H1 (cell line): Measurements from ENCODE around the gene GPR12. TPM values are rescaled to one million over a fixed set of nuclear protein-coding genes. Genes with fewer than 3 reads are reported as not detected.
A peak's percentile ranks its signal among the peaks of the same experiment; 100 is the strongest.

Experiments used
- CTCF ChIA-PET: fragments of 300-600 bp; sonication (Branson Sonifier 250); formaldehyde crosslinking; loops from one replicate; lab custom pipeline; 2021; ENCODE audit not compliant: partially characterized antibody; lab: Charles Lee
- POLR2A ChIA-PET: fragments of 300-600 bp; sonication (Branson Sonifier 250); formaldehyde crosslinking; loops from one replicate; lab custom pipeline; 2021; ENCODE audit warnings: inconsistent platforms; ENCODE audit not compliant: partially characterized antibody; lab: Charles Lee
- DNase-seq, 2 experiments: peaks; one replicate each; pipeline versions ENCODE4 v3.0.0 to v3.0.0-alpha.2; 2010 to 2022; ENCODE audit warnings: low spot score in 2 of 2, low read depth in 1 of 2, mixed read lengths in 1 of 2
- FAIRE-seq: peaks from 2 replicates; lab custom pipeline; 2011; peaks lifted over from hg19 to GRCh38; lab: Jason Lieb, UNC
- H2AFZ ChIP-seq: 2 replicates; pipeline ENCODE4 v1.8.1; 2012; ENCODE audit warnings: low read length, inconsistent platforms
- H2AK5ac ChIP-seq: 2 replicates; pipeline ENCODE4 v1.6.1; 2013; ENCODE audit warnings: low read depth, low read length
- H2BK120ac ChIP-seq: replicated peaks from 2 replicates; pipeline ENCODE3; 2013; ENCODE audit warnings: low read depth, low read length, inconsistent platforms
- H2BK12ac ChIP-seq: 2 replicates; pipeline ENCODE4 v1.6.1; 2013; ENCODE audit warnings: low read depth, low read length
- H2BK15ac ChIP-seq: 2 replicates; pipeline ENCODE4 v1.6.1; 2013; ENCODE audit warnings: low read length
- H2BK20ac ChIP-seq: 2 replicates; pipeline ENCODE4 v1.6.1; 2013; ENCODE audit warnings: low read length
- H2BK5ac ChIP-seq: 2 replicates; pipeline ENCODE4 v1.6.1; 2013; ENCODE audit warnings: low read depth, low read length
- H3K14ac ChIP-seq: 2 replicates; pipeline ENCODE4 v1.6.1; 2013; ENCODE audit warnings: inconsistent platforms; ENCODE audit not compliant: insufficient read length
- H3K18ac ChIP-seq: 2 replicates; pipeline ENCODE4 v1.6.1; 2013; ENCODE audit warnings: low read length; ENCODE audit errors: extremely low read depth
- H3K23ac ChIP-seq: 2 replicates; pipeline ENCODE4 v1.6.1; 2013; ENCODE audit warnings: inconsistent platforms; ENCODE audit not compliant: insufficient read length
- H3K23me2 ChIP-seq: 2 replicates; pipeline ENCODE4 v1.6.1; 2013; ENCODE audit warnings: low read depth, low read length
- H3K27ac ChIP-seq: 2 replicates; pipeline ENCODE4 v1.6.1; 2011; ENCODE audit warnings: low read depth, low read length, inconsistent platforms
- H3K27me3 ChIP-seq, 4 experiments: replicated peaks in 1 of 4; 1 replicate in 1 of 4; 2 replicates in 3 of 4; pipeline versions ENCODE4 v1.6.1 to v1.8.1; 2011 to 2013; ENCODE audit warnings: low read length in 3 of 4, mild to moderate bottlenecking in 3 of 4, inconsistent platforms in 2 of 4, mixed read lengths in 2 of 4, moderate library complexity in 1 of 4; ENCODE audit not compliant: control insufficient read depth in 3 of 4, insufficient read depth in 3 of 4; ENCODE audit errors: extremely low read depth in 1 of 4
- H3K36me3 ChIP-seq, 4 experiments: 2 replicates each; pipeline versions ENCODE4 v1.6.1 to v1.8.1; 2011 to 2013; ENCODE audit warnings: mild to moderate bottlenecking in 4 of 4, low read length in 3 of 4, moderate library complexity in 2 of 4, control low read depth in 1 of 4, inconsistent platforms in 1 of 4; ENCODE audit not compliant: insufficient read depth in 4 of 4, control insufficient read depth in 2 of 4
- H3K4ac ChIP-seq: replicated peaks from 2 replicates; pipeline ENCODE3; 2013; ENCODE audit warnings: low read length, low read depth, mixed read lengths, inconsistent platforms; ENCODE audit not compliant: insufficient read length
- H3K4me1 ChIP-seq, 4 experiments: replicated peaks in 1 of 4; 1 replicate in 1 of 4; 2 replicates in 3 of 4; pipeline versions ENCODE4 v1.6.1 to v1.8.1; 2011 to 2013; ENCODE audit warnings: low read length in 3 of 4, inconsistent platforms in 2 of 4, mixed read lengths in 1 of 4; ENCODE audit not compliant: insufficient read depth in 4 of 4, control insufficient read depth in 3 of 4
- H3K4me2 ChIP-seq, 2 experiments: 2 replicates each; pipeline versions ENCODE4 v1.6.1 to v1.8.1; 2011 to 2013; ENCODE audit warnings: low read depth in 2 of 2, low read length in 2 of 2, control low read depth in 1 of 2, inconsistent platforms in 1 of 2, mild to moderate bottlenecking in 1 of 2; ENCODE audit not compliant: insufficient read depth in 1 of 2
- H3K4me3 ChIP-seq, 4 experiments: fragments of 200-600, 300-600 bp in 1 of 4; sonication (generic), shearing (Covaris generic), sonication (Bioruptor Twin) in 1 of 4; 2 replicates each; pipeline versions ENCODE4 v1.5.1 to v1.8.1; 2011 to 2016; ENCODE audit warnings: low read length in 4 of 4, low read depth in 3 of 4, control low read depth in 2 of 4, inconsistent platforms in 2 of 4, mild to moderate bottlenecking in 2 of 4, mixed read lengths in 1 of 4, moderate library complexity in 1 of 4; ENCODE audit not compliant: insufficient read depth in 2 of 4; ENCODE audit errors: extremely low read depth in 1 of 4
- H3K56ac ChIP-seq: replicated peaks from 2 replicates; pipeline ENCODE3; 2013; ENCODE audit warnings: low read depth, mild to moderate bottlenecking, mixed read lengths, low read length, inconsistent platforms; ENCODE audit not compliant: insufficient read length
- H3K79me1 ChIP-seq: 2 replicates; pipeline ENCODE4 v1.6.1; 2013; ENCODE audit warnings: low read depth, low read length, control low read depth
- H3K79me2 ChIP-seq, 2 experiments: 2 replicates each; pipeline versions ENCODE4 v1.6.1 to v1.8.1; 2012 to 2013; ENCODE audit warnings: low read length in 2 of 2, mild to moderate bottlenecking in 2 of 2, inconsistent platforms in 1 of 2; ENCODE audit not compliant: insufficient read depth in 2 of 2, control insufficient read depth in 1 of 2
- H3K9ac ChIP-seq, 4 experiments: replicated peaks in 1 of 4; 1 replicate in 1 of 4; 2 replicates in 3 of 4; pipeline versions ENCODE4 v1.6.1 to v1.8.1; 2011 to 2013; ENCODE audit warnings: low read depth in 3 of 4, low read length in 3 of 4, control low read depth in 2 of 4, mild to moderate bottlenecking in 2 of 4, moderate library complexity in 2 of 4, inconsistent platforms in 1 of 4; ENCODE audit errors: extremely low read depth in 1 of 4
- H3K9me3 ChIP-seq, 2 experiments: 2 replicates each; pipeline versions ENCODE4 v1.6.1 to v1.8.1; 2012 to 2013; ENCODE audit warnings: mild to moderate bottlenecking in 2 of 2, moderate library complexity in 2 of 2, control low read depth in 1 of 2, inconsistent platforms in 1 of 2, low read depth in 1 of 2, low read length in 1 of 2, mixed read lengths in 1 of 2; ENCODE audit not compliant: insufficient read depth in 2 of 2
- H4K20me1 ChIP-seq, 2 experiments: replicated peaks in 1 of 2; 2 replicates each; pipeline versions ENCODE3 to v1.8.1; 2011 to 2013; ENCODE audit warnings: inconsistent platforms in 2 of 2, low read length in 2 of 2, mild to moderate bottlenecking in 1 of 2; ENCODE audit not compliant: insufficient read depth in 2 of 2, control insufficient read depth in 1 of 2
- H4K5ac ChIP-seq: 2 replicates; pipeline ENCODE4 v1.6.1; 2013; ENCODE audit warnings: low read length, low read depth, mixed read lengths, inconsistent platforms; ENCODE audit not compliant: insufficient read length
- H4K8ac ChIP-seq: 2 replicates; pipeline ENCODE4 v1.8.0; 2013; ENCODE audit warnings: mild to moderate bottlenecking, moderate library complexity, low read length, inconsistent platforms; ENCODE audit not compliant: insufficient read depth; ENCODE audit errors: extremely low read depth
- H4K91ac ChIP-seq: replicated peaks from 2 replicates; pipeline ENCODE3; 2013; ENCODE audit warnings: low read length, mixed read lengths, inconsistent platforms; ENCODE audit not compliant: insufficient read length
- CBX8 ChIP-seq: fragments of 300-800, 300-1000 bp; sonication (generic); IDR thresholded peaks from 2 replicates; pipeline ENCODE4 v1.7.1; 2016; ENCODE audit warnings: low read depth, low read length, borderline replicate concordance
- CREB1 ChIP-seq: IDR thresholded peaks from 2 replicates; pipeline ENCODE4 v1.6.1; 2012; ENCODE audit warnings: inconsistent platforms
- CTCF ChIP-seq, 3 experiments: IDR thresholded peaks; 1 replicate in 2 of 3; 2 replicates in 1 of 3; pipeline versions ENCODE4 v1.5.1 to v1.6.1; 2011; ENCODE audit warnings: low read length in 3 of 3, mild to moderate bottlenecking in 3 of 3, inconsistent platforms in 2 of 3, low read depth in 1 of 3, moderate library complexity in 1 of 3; ENCODE audit not compliant: insufficient read depth in 1 of 3; ENCODE audit errors: control extremely low read depth in 1 of 3
- KDM4A ChIP-seq: IDR thresholded peaks from one replicate; pipeline ENCODE4 v1.7.1; 2012; ENCODE audit warnings: low read depth, mild to moderate bottlenecking, moderate library complexity, low read length, inconsistent platforms; ENCODE audit not compliant: severe bottlenecking
- NANOG ChIP-seq: IDR thresholded peaks from 2 replicates; pipeline ENCODE4 v1.6.1; 2011; ENCODE audit warnings: low read length, low read depth, mild to moderate bottlenecking, inconsistent platforms; ENCODE audit not compliant: insufficient read depth, poor library complexity, severe bottlenecking
- POLR2AphosphoS5 ChIP-seq: IDR thresholded peaks from 2 replicates; pipeline ENCODE4 v1.6.1; 2011; ENCODE audit warnings: low read depth, low read length
- RFX5 ChIP-seq: IDR thresholded peaks from 2 replicates; pipeline ENCODE4 v1.6.1; 2011; ENCODE audit warnings: low read depth, low read length, improper control_type of control experiment, borderline replicate concordance
- TAF1 ChIP-seq: IDR thresholded peaks from 2 replicates; pipeline ENCODE4 v1.6.1; 2011; ENCODE audit warnings: mild to moderate bottlenecking, low read depth, low read length
- TCF12 ChIP-seq: IDR thresholded peaks from 2 replicates; pipeline ENCODE4 v1.6.1; 2011; ENCODE audit warnings: low read depth, mild to moderate bottlenecking, low read length
- WGBS, 2 experiments: shearing (Covaris generic) in 1 of 2; methylation state at CpG; one replicate each; pipeline versions ENCODE4 v1.1.6 to v1.1.7; 2013 to 2015; ENCODE audit warnings: low lambda C conversion rate in 2 of 2, mixed read lengths in 2 of 2, inconsistent platforms in 1 of 2, low coverage in 1 of 2, missing lambda C conversion rate in 1 of 2; ENCODE audit not compliant: insufficient replicate concordance in 2 of 2, insufficient coverage in 1 of 2, insufficient read length in 1 of 2; ENCODE audit errors: extremely low coverage in 1 of 2, missing lambda C conversion rate in 1 of 2; 5-methylcytosine and 5-hydroxymethylcytosine counted together
- polyA plus RNA-seq, 7 experiments: library from polyadenylated mRNA; depleted of rRNA in 3 of 7; stranded (reverse) in 5 of 7; unstranded in 2 of 7; fragments of >200 nt in 5 of 7; fragments of 200-250 nt in 2 of 7; gene quantifications; 1 replicate in 5 of 7; 2 replicates in 1 of 7; 4 replicates in 1 of 7; pipeline versions ENCODE4 v1.2.1 to v1.2.3, GENCODE V29; 2011 to 2013; ENCODE audit warnings: missing spikeins in 2 of 7, mixed read lengths in 2 of 7
- total RNA-seq: library from RNA; stranded (reverse); fragmentation: NEBNext Ultra II Directional; extraction: Animal tissue kit (Norgen Biotek cat#: 25700); gene quantifications from 2 replicates; pipeline ENCODE4 v1.2.1, GENCODE V29; 2021

The GPR12 gene
- total and polyA plus RNA-seq, 2 of the 8 experiments (the other 6 are each of a cell fraction or from before 2014, with no cell fraction given): 0.15 to 0.27 TPM

DNA sequence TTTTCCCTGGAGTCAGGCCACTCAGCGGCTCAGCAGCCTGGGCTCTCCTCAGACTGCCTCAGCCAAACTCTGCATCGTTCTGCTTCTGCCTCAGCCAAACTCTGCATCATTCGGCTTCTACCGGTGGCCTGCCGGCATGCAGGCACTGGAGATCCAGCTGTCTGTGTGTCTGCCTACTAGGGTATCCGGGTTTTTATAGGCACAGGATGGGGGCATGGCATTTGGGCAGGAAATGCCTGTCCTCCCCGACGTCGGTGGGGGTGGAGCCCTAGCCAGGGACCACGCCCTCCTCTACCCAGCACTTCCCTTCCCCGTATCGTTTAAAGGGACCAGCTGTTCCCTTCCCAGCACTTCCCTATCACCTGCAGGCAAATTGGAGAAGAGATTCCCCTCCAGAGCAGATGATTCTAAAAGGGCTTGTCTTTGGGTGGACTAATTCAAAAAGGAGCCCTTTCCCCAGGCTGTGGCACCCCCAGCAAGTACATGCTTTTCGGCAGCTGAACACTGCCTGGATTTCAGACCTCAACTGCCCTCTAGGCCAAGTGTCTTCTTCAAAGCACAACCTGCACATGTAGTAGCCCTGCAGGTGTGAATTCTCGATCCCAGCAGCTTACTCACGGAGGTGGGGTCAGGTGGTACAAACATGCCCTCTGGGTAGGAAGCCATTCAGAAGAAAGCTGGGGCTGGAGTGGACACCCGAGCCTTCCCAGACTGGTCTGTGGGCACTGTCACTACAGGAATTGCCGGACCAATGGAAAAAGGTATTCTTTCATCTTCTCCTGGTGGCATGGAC, 25.4 kb upstream of the GPR12 start:
- no peak overlapping the region for H3K14ac ChIP-seq
- CTCF ChIA-PET: interaction anchor here (1.0 to 2.5 kb wide), 3 partner anchors 27 to 87 kb away, joined by 3 to 9 read pairs (median 5); no protein-coding TSS in a partner anchor
- peak overlapping the region; percentile 71 to 80 for H3K4me2 ChIP-seq
- H3K36me3 ChIP-seq: no peaks in the 10 kb centered on the region
- peak overlapping the region; percentile 100 for H2BK15ac ChIP-seq
- H3K79me2 ChIP-seq: no peaks in the 10 kb centered on the region
- peak overlapping the region; percentile 23 to 57 (median 38); a peak in 7 of 8 replicates for H3K4me3 ChIP-seq
- 41% methylated on average over 16 of the region's 17 CpGs; no CpG with 5 or more reads in 1 of the 2 experiments for WGBS, 2 experiments
- peaks cover 4 to 9% (median 7%) of the 10 kb centered on the region in 4 experiments; a peak in 6 of 7 replicates for H3K4me1 ChIP-seq
- no peak for FAIRE-seq
- H3K27me3 ChIP-seq: 0 out of 7 replicates have a peak, but pooled peaks cover 0 to 2% (median 0%) of the 10 kb centered on the region in 4 experiments
- no peak overlapping the region for H3K23ac ChIP-seq
- 0 out of 2 replicates have a peak overlapping the region, but pooled peaks have one; percentile 68 for H3K18ac ChIP-seq
- H4K5ac ChIP-seq: no peak overlapping the region
- DNase-seq: peak in 1 of 2 experiments; percentile 73
- peak overlapping the region; percentile 35 for H4K91ac ChIP-seq
- no peak overlapping the region for H2BK5ac ChIP-seq
- no peak overlapping the region for H3K27ac ChIP-seq
- H3K56ac ChIP-seq: no peak overlapping the region
- no peak overlapping the region for H2BK20ac ChIP-seq
- no peaks in the 10 kb centered on the region for H4K20me1 ChIP-seq
- H2AK5ac ChIP-seq: no peak overlapping the region
- peak overlapping the region; percentile 74 for H3K4ac ChIP-seq
- peaks cover 9% of the 10 kb centered on the region for H3K23me2 ChIP-seq
- H4K8ac ChIP-seq: no peak overlapping the region
- peak overlapping the region; percentile 83 for H2AFZ ChIP-seq
- POLR2A ChIA-PET: interaction anchor here (0.6 to 1.0 kb wide), 2 partner anchors 11 to 15 kb away, joined by 4 read pairs; no protein-coding TSS in a partner anchor
- peak overlapping the region; percentile 63; the same call in 1 of the 2 replicates for H2BK12ac ChIP-seq
- H3K9me3 ChIP-seq: no peaks in the 10 kb centered on the region
- no peak overlapping the region for H3K9ac ChIP-seq
- no peaks in the 10 kb centered on the region for H3K79me1 ChIP-seq
- peak overlapping the region; percentile 84 for H2BK120ac ChIP-seq
- no peak for TF ChIP-seq CREB1
- TF ChIP-seq NANOG: no peak
- TF ChIP-seq TAF1: 0 out of 2 replicates have a peak, but pooled peaks have one; percentile 21
- TF ChIP-seq TCF12: no peak
- no peak for TF ChIP-seq RFX5
- peak; percentile 53; the same call in 1 of the 2 replicates for TF ChIP-seq POLR2AphosphoS5
- no peak for TF ChIP-seq CBX8
- peak; percentile 22 for TF ChIP-seq KDM4A
- TF ChIP-seq CTCF (IDR thresholded peaks at IDR 0.05; ENCODE audit: control extremely low read depth in 1 of 3, insufficient read depth in 1 of 3, low read depth in 1 of 3, low read length in 3 of 3): no peak
